RWPE2 (cell line): Measurements from ENCODE around the gene NCS1.

ENCODE experiments used
- ATAC-seq: fragments of 200-7000 bp; cut with Tn5 transposase; 3 replicates; pipeline ENCODE4 v1.9.1; 2021; ENCODE audit warnings: low read depth
- DNase-seq: peaks from one replicate; pipeline ENCODE4 v3.0.0-alpha.2; 2020; ENCODE audit warnings: low spot score
- H3K27ac ChIP-seq: fragments of 450-650 bp; 2 replicates; pipeline ENCODE4 v1.5.1; 2017; ENCODE audit warnings: mild to moderate bottlenecking; ENCODE audit not compliant: poor library complexity, severe bottlenecking
- H3K27me3 ChIP-seq: fragments of 250-450 bp; sonication (Bioruptor Pico); 2 replicates; pipeline ENCODE4 v1.5.1; 2021; ENCODE audit warnings: mild to moderate bottlenecking, moderate library complexity; ENCODE audit not compliant: insufficient read depth, poor library complexity, severe bottlenecking
- H3K36me3 ChIP-seq: fragments of 250-450 bp; sonication (Bioruptor Pico); 2 replicates; pipeline ENCODE4 v1.5.1; 2020; ENCODE audit warnings: low read depth, mild to moderate bottlenecking, moderate library complexity
- H3K4me1 ChIP-seq: fragments of 250-450 bp; sonication (Bioruptor Pico); 2 replicates; pipeline ENCODE4 v1.5.1; 2021; ENCODE audit warnings: mild to moderate bottlenecking, moderate library complexity; ENCODE audit not compliant: insufficient read depth, poor library complexity, severe bottlenecking
- H3K4me3 ChIP-seq: fragments of 250-450 bp; sonication (Bioruptor Pico); 2 replicates; pipeline ENCODE4 v1.5.1; 2021; ENCODE audit warnings: mild to moderate bottlenecking, moderate library complexity; ENCODE audit not compliant: severe bottlenecking
- H3K9me3 ChIP-seq: fragments of 250-450 bp; sonication (Bioruptor Pico); 2 replicates; pipeline ENCODE4 v1.5.1; 2021; ENCODE audit warnings: mild to moderate bottlenecking, moderate library complexity; ENCODE audit not compliant: severe bottlenecking
- CTCF ChIP-seq: fragments of 450-650 bp; IDR thresholded peaks from one replicate; pipeline ENCODE4 v1.5.1; 2017; ENCODE audit warnings: mild to moderate bottlenecking, moderate library complexity; ENCODE audit not compliant: poor library complexity, severe bottlenecking

NCS1 gene

DNA sequence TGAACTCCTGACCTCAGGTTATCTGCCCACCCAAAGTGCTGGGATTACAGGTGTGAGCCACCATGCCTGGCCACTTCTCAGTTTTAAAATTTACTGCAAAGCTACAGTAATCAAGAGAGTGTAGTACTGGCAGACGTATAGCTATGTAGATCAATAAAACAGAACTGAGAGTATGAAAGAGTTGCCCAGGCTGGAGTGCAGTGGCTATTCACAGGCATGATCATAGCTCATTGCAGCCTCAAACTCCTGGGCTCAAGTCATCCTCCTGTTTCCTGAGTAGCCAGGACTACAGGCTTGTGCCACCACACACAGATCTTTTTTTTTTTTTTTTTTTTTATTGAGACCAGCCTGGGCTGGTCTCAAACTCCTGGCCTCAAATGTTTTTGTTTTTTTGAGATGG lies 26.5 kb upstream of the NCS1 start:
- H3K4me1 ChIP-seq: peaks cover 3% of the 10 kb centered on the region
- no peak for TF ChIP-seq CTCF
- DNase-seq: no peak
- no peaks in the 10 kb centered on the region for H3K36me3 ChIP-seq
- no peak for ATAC-seq
- no peaks in the 10 kb centered on the region for H3K27me3 ChIP-seq
- no peaks in the 10 kb centered on the region for H3K9me3 ChIP-seq
- no peak overlapping the region for H3K27ac ChIP-seq
- no peak overlapping the region for H3K4me3 ChIP-seq

DNA sequence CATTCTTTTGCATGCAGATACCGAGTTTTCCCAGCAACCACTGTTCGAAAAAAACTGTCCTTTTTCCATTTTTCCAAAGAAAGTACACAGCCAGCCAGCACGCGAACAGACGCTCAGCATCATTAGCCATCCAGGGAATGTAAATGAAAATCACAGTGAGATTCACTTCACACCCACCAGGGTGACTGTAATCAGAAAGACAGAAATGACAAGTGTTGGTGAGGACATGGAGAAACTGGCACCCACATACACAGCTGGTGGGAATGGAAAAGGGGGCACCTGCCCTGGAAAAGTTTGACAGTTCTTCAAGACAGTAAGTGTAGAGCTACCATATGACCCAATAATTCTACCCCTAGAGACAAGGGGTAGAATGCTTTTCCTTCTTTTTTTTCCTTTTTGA lies 25.0 kb upstream of the NCS1 start:
- H3K4me1 ChIP-seq: peaks cover 7% of the 10 kb centered on the region
- no peak overlapping the region for H3K27ac ChIP-seq
- TF ChIP-seq CTCF: no peak
- no peaks in the 10 kb centered on the region for H3K27me3 ChIP-seq
- H3K9me3 ChIP-seq: no peaks in the 10 kb centered on the region
- ATAC-seq: no peak
- H3K36me3 ChIP-seq: no peaks in the 10 kb centered on the region
- H3K4me3 ChIP-seq: no peak overlapping the region
- DNase-seq: no peak

DNA sequence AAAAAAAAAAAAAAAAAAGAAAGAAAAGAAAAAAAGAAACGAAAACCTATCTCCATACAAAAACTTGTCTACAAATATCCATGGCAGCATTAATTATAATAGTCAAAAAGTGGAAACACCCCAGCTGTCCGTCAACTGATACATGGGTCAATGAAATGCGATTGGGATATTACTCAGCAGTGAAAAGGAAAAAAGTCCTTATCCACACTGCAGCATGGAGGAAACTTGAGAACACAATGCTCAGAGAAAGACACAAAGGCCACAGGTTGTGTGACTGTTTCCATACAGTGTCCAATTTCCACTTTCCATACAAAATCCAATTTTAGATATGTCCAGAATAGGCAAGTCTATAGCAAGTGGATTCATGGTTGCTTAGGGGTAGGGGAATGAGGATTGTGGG lies 24.3 kb upstream of the NCS1 start:
- no peak for TF ChIP-seq CTCF
- no peaks in the 10 kb centered on the region for H3K36me3 ChIP-seq
- H3K27ac ChIP-seq: no peak overlapping the region
- DNase-seq: no peak
- no peaks in the 10 kb centered on the region for H3K27me3 ChIP-seq
- peaks cover 7% of the 10 kb centered on the region for H3K4me1 ChIP-seq
- H3K9me3 ChIP-seq: no peaks in the 10 kb centered on the region
- H3K4me3 ChIP-seq: no peak overlapping the region
- no peak for ATAC-seq

DNA sequence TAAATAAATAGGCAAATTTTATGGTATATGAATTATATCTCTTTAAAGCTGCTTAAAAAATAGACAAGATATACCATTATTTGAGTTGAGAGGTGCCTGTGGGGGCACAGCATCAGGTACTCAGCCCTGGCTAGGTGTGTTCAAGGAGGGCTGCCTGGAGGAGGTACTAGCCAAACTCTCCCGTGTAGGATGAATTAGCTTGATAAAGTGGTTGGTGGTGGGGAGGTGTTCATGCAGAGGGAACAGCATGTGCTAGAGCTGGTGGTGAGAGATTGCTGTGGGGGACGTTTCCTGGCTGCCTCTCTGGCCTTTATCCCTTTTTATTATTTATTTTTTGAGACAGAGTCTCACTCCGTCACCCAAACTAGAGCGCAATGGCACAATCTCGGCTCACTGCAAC lies 23.2 kb upstream of the NCS1 start:
- no peak overlapping the region for H3K27ac ChIP-seq
- H3K4me3 ChIP-seq: no peak overlapping the region
- H3K9me3 ChIP-seq: no peaks in the 10 kb centered on the region
- no peak for ATAC-seq
- no peaks in the 10 kb centered on the region for H3K36me3 ChIP-seq
- no peak for TF ChIP-seq CTCF
- peaks cover 7% of the 10 kb centered on the region for H3K4me1 ChIP-seq
- no peak for DNase-seq
- H3K27me3 ChIP-seq: no peaks in the 10 kb centered on the region

- no peak for TF ChIP-seq CTCF
- H3K27me3 ChIP-seq: no peaks in the 10 kb centered on the region
- H3K4me1 ChIP-seq: peaks cover 7% of the 10 kb centered on the region
- no peaks in the 10 kb centered on the region for H3K36me3 ChIP-seq
- no peak overlapping the region for H3K4me3 ChIP-seq
- no peak for DNase-seq
- peak overlapping the region; percentile 26 for H3K27ac ChIP-seq
- H3K9me3 ChIP-seq: no peaks in the 10 kb centered on the region
- no peak for ATAC-seq
These were observed 22.4 kb upstream of the NCS1 start for GRCh38 chr9:130149654-130150286.
